ENCODE measurements around the gene KRTAP5-5.

KRTAP5-5 gene

DNA sequence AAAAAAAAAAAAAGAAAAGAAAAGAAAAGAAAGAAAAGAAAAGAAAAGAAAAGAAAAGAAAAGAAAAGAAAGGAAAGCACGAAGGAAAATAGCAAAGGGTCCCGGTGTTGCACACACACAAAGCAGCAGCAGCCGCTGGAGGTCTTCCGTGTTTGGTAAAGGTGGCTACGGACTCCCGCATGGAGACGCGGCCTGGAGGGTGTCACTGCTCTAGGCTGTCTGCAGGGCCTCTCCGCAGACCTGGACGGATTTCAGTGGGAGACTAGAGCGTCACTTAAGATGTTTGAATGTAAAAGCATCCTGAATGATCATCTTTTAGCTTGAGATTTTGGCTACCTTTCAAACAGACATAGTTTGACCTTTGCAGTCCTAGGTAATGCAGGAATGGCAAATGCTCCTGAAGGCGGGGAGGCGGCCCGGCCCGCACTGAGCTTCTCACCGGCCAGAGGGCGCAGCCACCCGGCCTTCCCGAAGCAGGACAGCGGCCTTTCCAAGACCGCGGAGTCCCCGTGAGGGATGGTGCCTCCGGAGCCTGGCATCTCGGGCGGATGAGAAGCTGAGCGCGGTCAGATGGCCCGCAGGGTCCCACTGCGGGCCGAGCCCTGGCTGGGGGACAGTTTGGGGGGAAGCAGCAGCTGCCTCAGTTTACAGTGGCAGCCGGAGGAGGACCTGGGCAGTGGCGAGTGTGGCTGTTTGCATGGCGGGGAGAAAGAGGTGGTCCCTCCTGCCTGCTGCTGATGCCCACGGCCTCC lies 18.5 kb downstream of the KRTAP5-5 start:
- no peak for DNase-seq (ENCODE audit: low read depth)
- TF ChIP-seq, protein P1, sequence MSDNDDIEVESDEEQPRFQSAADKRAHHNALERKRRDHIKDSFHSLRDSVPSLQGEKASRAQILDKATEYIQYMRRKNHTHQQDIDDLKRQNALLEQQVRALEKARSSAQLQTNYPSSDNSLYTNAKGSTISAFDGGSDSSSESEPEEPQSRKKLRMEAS (IDR thresholded peaks at IDR 0.05; ENCODE audit: low read depth, low read length): no peak
- no peak for TF ChIP-seq POLR2A (IDR thresholded peaks at IDR 0.05; ENCODE audit: extremely low read depth, insufficient read length)
- TF ChIP-seq, protein P2, sequence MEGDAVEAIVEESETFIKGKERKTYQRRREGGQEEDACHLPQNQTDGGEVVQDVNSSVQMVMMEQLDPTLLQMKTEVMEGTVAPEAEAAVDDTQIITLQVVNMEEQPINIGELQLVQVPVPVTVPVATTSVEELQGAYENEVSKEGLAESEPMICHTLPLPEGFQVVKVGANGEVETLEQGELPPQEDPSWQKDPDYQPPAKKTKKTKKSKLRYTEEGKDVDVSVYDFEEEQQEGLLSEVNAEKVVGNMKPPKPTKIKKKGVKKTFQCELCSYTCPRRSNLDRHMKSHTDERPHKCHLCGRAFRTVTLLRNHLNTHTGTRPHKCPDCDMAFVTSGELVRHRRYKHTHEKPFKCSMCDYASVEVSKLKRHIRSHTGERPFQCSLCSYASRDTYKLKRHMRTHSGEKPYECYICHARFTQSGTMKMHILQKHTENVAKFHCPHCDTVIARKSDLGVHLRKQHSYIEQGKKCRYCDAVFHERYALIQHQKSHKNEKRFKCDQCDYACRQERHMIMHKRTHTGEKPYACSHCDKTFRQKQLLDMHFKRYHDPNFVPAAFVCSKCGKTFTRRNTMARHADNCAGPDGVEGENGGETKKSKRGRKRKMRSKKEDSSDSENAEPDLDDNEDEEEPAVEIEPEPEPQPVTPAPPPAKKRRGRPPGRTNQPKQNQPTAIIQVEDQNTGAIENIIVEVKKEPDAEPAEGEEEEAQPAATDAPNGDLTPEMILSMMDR (IDR thresholded peaks at IDR 0.05; ENCODE audit: low read depth, low read length): no peak
- TF ChIP-seq MYC (IDR thresholded peaks at IDR 0.05; ENCODE audit: low read depth, low read length): no peak
- H3K4me3 ChIP-seq (ENCODE audit: low read depth, low read length): no peak overlapping the region

DNA sequence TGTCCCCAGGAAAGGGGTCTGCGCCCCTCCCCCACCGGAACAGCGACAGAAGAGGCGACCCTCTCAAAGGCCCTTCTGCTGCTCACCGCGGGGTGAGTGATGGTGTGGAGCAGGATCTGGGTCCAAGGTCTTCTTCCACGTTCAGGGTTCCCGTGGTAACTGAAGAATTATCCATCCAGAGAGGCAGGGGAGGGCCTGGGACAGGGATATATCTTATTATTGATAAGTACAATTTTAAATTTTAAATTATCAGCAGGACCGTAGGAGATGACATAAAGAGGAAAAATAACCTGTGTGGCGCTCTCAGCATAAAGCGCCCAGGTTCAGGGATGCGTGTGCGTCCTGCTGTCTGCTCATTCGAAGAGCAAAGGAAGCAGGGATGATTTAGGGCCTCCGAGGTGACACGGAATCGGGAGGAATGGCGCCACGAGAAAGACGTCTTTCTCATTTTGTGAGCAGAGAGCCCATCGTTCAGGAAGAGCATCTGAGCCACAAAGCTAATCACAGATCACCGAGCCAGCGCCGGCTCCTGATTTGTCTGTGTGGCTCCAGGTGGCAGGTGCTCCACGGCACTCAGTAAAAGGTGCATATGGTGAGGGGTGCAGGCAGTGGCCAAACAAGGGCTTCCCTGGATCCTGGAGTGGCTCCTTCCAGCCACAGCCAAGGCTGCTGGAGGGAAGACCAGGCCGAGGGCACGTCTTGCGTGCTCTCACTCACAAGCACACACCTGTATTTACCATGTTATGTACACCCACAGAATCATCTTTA lies 19.3 kb downstream of the KRTAP5-5 start:
- no peak for TF ChIP-seq POLR2A (IDR thresholded peaks at IDR 0.05; ENCODE audit: extremely low read depth, insufficient read length)
- TF ChIP-seq, protein P2 (IDR thresholded peaks at IDR 0.05; ENCODE audit: low read depth, low read length): no peak
- TF ChIP-seq MYC (IDR thresholded peaks at IDR 0.05; ENCODE audit: low read depth, low read length): no peak
- TF ChIP-seq, protein P1 (IDR thresholded peaks at IDR 0.05; ENCODE audit: low read depth, low read length): no peak
- no peak for DNase-seq (ENCODE audit: low read depth)

DNA sequence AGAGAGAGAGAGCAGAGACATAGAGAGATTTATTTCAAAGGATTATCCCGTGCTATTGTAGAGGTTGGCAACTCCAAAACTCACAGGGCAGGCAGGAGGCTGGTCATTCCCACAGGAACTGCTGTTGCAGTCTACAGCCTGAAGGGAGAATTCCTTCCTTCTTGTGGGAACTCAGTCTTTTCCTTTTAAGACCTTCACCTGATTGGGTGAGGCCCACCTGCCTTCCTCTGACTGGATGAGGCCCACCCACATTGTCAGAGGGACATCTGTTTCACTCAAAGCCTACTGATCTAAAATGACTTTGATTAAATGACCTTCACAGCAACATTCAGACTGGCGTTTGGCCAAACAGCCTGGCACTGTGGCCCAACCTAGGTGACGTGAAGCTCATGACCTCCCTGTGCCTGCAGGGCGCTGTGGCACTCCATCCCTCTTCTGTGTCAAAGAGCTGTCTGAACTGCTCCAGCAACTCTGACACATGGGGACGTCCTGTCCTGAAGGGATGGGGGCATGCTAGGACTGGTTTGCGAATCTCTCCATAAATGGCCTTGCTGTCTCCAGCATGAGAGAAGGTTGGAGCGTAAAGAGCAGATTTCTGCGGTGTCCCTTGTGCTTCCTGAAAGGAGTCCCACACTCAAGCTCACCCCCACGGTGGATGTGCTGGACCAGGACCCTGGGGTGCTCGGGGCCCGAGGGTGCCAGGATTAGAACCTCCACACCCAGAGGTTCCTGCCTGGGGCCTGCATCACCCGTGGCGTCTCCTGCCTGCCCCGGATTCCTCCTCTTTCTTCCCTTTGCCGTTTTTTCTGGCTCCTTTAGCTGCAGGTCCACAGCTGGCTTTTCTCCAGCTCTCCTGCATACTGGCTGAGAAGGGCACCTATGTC lies 20.7 kb downstream of the KRTAP5-5 start:
- no peak overlapping the region for H3K4me3 ChIP-seq (ENCODE audit: low read depth, low read length)
- no peak for DNase-seq (ENCODE audit: low read depth)
- TF ChIP-seq, protein P2 (IDR thresholded peaks at IDR 0.05; ENCODE audit: low read depth, low read length): no peak
- TF ChIP-seq MYC (IDR thresholded peaks at IDR 0.05; ENCODE audit: low read depth, low read length): no peak
- TF ChIP-seq, protein P1 (IDR thresholded peaks at IDR 0.05; ENCODE audit: low read depth, low read length): no peak
- no peak for TF ChIP-seq POLR2A (IDR thresholded peaks at IDR 0.05; ENCODE audit: extremely low read depth, insufficient read length)

More for the DNA sequence above, 19.3 kb downstream of the KRTAP5-5 start:
- no peak overlapping the region for H3K4me3 ChIP-seq (ENCODE audit: low read depth, low read length)

DNA sequence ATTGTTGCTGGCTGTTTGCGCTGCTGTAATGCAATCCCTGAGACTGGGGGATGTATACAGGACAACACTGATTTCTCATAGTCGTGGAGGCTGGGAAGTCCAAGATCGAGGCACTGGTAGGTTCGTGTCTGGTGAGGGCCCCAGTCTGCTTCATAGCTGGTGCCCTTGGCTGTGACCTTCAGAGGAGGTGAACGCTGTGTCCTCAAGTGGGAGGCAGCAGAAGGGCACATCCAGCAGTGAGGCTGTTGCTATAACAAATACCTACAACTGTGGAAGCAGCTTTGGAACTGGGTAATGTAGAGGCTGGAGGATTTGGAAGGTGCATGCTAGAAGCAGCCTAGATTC lies 21.3 kb downstream of the KRTAP5-5 start:
- no peak overlapping the region for H3K4me3 ChIP-seq (ENCODE audit: low read depth, low read length)
- no peak for DNase-seq (ENCODE audit: low read depth)
- TF ChIP-seq MYC (IDR thresholded peaks at IDR 0.05; ENCODE audit: low read depth, low read length): no peak
- TF ChIP-seq, protein P1 (IDR thresholded peaks at IDR 0.05; ENCODE audit: low read depth, low read length): no peak
- no peak for TF ChIP-seq POLR2A (IDR thresholded peaks at IDR 0.05; ENCODE audit: extremely low read depth, insufficient read length)
- TF ChIP-seq, protein P2 (IDR thresholded peaks at IDR 0.05; ENCODE audit: low read depth, low read length): no peak

DNA sequence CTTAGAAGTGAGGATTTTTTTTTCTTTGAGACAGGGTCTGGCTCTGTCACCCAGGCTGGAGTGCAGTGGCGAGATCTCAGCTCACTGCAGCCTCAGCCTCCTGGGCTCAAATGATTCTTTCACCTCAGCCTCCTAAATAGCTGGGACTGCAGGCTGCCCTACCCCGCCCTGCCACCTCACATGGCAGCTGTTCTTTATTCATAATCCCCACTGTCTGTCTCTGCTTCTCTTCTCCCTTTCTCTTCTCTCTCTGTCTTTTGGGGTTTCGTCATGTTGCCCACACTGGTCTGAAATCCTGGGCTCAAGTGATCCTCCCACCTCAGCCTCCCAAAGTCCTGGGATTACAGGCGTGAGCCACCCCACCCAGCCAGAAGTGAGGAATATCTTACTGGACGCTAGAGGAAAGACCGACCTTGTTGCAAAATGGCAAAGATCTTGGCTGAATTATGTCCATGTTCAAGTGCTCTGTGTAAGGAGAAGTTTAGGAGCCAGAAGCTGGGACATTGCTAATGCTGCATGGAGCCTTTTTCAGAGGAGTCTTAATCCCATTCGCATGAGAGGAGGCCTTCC lies 21.9 kb downstream of the KRTAP5-5 start:
- H3K4me3 ChIP-seq (ENCODE audit: low read depth, low read length): no peak overlapping the region
- TF ChIP-seq, protein P1 (IDR thresholded peaks at IDR 0.05; ENCODE audit: low read depth, low read length): no peak
- no peak for TF ChIP-seq MYC (IDR thresholded peaks at IDR 0.05; ENCODE audit: low read depth, low read length)
- TF ChIP-seq, protein P2 (IDR thresholded peaks at IDR 0.05; ENCODE audit: low read depth, low read length): no peak
- no peak for DNase-seq (ENCODE audit: low read depth)
